DOHH2 (cell line): Measurements from ENCODE around the gene LRSAM1.

Experiments
- H3F3A ChIP-seq: fragments of 200-600 bp; sonication (generic), shearing (Covaris generic); 2 replicates; pipeline ENCODE4 v1.6.0; 2016; ENCODE audit warnings: antibody characterized with exemption, mild to moderate bottlenecking; ENCODE audit not compliant: control insufficient read depth, insufficient read depth
- H3K27ac ChIP-seq: fragments of 200-600 bp; sonication (generic); 2 replicates; pipeline ENCODE4 v1.5.1; 2014; ENCODE audit warnings: low read depth, mild to moderate bottlenecking, low read length, moderate library complexity
- H3K27me3 ChIP-seq: fragments of 200-600 bp; sonication (generic); 2 replicates; pipeline ENCODE4 v1.6.1; 2014; ENCODE audit warnings: mild to moderate bottlenecking, low read length, mixed read lengths; ENCODE audit not compliant: control insufficient read depth
- H3K36me3 ChIP-seq: fragments of 200-600 bp; sonication (generic); 2 replicates; pipeline ENCODE4 v1.6.1; 2014; ENCODE audit warnings: mild to moderate bottlenecking, low read length, moderate library complexity, mixed read lengths; ENCODE audit not compliant: control insufficient read depth
- H3K4me1 ChIP-seq: fragments of 200-600 bp; sonication (generic); 2 replicates; pipeline ENCODE4 v1.6.1; 2014; ENCODE audit warnings: mild to moderate bottlenecking, low read length, mixed read lengths; ENCODE audit not compliant: control insufficient read depth
- H3K4me2 ChIP-seq: fragments of 200-600 bp; sonication (generic); 2 replicates; pipeline ENCODE4 v1.6.0; 2014; ENCODE audit warnings: mild to moderate bottlenecking, low read length, moderate library complexity
- H3K4me3 ChIP-seq: fragments of 200-600 bp; sonication (generic); 2 replicates; pipeline ENCODE4 v1.5.1; 2014; ENCODE audit warnings: mild to moderate bottlenecking, low read length, mixed read lengths
- H3K79me2 ChIP-seq: fragments of 200-600 bp; sonication (generic); 2 replicates; pipeline ENCODE4 v1.6.1; 2014; ENCODE audit warnings: mild to moderate bottlenecking, low read length, mixed read lengths; ENCODE audit not compliant: control insufficient read depth
- H3K9me2 ChIP-seq: fragments of 200-600 bp; sonication (generic); replicated peaks from 2 replicates; pipeline ENCODE4 v1.6.1; 2014; ENCODE audit warnings: mild to moderate bottlenecking, low read length, mixed read lengths; ENCODE audit not compliant: control insufficient read depth
- H3K9me3 ChIP-seq: fragments of 200-600 bp; sonication (generic); 2 replicates; pipeline ENCODE4 v1.6.1; 2014; ENCODE audit warnings: antibody characterized with exemption, low read length, mixed read lengths; ENCODE audit not compliant: control insufficient read depth, insufficient read depth
- H4K20me1 ChIP-seq: fragments of 200-600 bp; sonication (generic); 2 replicates; pipeline ENCODE4 v1.6.0; 2014; ENCODE audit warnings: low read depth, mild to moderate bottlenecking, antibody characterized with exemption, low read length, moderate library complexity; ENCODE audit not compliant: control insufficient read depth, insufficient read depth
- EZH2phosphoT487 ChIP-seq: fragments of 200-600 bp; sonication (generic); IDR thresholded peaks from 2 replicates; pipeline ENCODE4 v1.6.1; 2017; ENCODE audit warnings: borderline replicate concordance, mild to moderate bottlenecking, antibody characterized with exemption, low read length, moderate library complexity, mixed read lengths
- TF ChIP-seq, protein P1 (sequence below): fragments of 200-600 bp; sonication (generic); IDR thresholded peaks from one replicate; pipeline ENCODE4 v1.5.1; 2014; ENCODE audit warnings: antibody characterized with exemption, mild to moderate bottlenecking, low read depth, low read length; ENCODE audit not compliant: poor library complexity, severe bottlenecking

The LRSAM1 gene

GRCh38 chr9:127518091-127518856 is 67.0 kb downstream of the LRSAM1 start:
- Histone ChIP-seq H3K4me3 (no peak overlapping the region), H3F3A (no peaks in the 10 kb centered on the region), H4K20me1 (no peaks in the 10 kb centered on the region), H3K27ac (no peak overlapping the region), H3K4me1 (peaks cover 5% of the 10 kb centered on the region; the same call in 1 of the 2 replicates), H3K79me2 (no peaks in the 10 kb centered on the region), H3K4me2 (no peak overlapping the region), H3K36me3 (no peaks in the 10 kb centered on the region), H3K9me3 (peaks cover 14% of the 10 kb centered on the region), H3K27me3 (no peaks in the 10 kb centered on the region), H3K9me2 (no peaks in the 10 kb centered on the region)
- TF ChIP-seq, protein P1, sequence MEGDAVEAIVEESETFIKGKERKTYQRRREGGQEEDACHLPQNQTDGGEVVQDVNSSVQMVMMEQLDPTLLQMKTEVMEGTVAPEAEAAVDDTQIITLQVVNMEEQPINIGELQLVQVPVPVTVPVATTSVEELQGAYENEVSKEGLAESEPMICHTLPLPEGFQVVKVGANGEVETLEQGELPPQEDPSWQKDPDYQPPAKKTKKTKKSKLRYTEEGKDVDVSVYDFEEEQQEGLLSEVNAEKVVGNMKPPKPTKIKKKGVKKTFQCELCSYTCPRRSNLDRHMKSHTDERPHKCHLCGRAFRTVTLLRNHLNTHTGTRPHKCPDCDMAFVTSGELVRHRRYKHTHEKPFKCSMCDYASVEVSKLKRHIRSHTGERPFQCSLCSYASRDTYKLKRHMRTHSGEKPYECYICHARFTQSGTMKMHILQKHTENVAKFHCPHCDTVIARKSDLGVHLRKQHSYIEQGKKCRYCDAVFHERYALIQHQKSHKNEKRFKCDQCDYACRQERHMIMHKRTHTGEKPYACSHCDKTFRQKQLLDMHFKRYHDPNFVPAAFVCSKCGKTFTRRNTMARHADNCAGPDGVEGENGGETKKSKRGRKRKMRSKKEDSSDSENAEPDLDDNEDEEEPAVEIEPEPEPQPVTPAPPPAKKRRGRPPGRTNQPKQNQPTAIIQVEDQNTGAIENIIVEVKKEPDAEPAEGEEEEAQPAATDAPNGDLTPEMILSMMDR: no peak
- no peak for TF ChIP-seq EZH2phosphoT487

DNA sequence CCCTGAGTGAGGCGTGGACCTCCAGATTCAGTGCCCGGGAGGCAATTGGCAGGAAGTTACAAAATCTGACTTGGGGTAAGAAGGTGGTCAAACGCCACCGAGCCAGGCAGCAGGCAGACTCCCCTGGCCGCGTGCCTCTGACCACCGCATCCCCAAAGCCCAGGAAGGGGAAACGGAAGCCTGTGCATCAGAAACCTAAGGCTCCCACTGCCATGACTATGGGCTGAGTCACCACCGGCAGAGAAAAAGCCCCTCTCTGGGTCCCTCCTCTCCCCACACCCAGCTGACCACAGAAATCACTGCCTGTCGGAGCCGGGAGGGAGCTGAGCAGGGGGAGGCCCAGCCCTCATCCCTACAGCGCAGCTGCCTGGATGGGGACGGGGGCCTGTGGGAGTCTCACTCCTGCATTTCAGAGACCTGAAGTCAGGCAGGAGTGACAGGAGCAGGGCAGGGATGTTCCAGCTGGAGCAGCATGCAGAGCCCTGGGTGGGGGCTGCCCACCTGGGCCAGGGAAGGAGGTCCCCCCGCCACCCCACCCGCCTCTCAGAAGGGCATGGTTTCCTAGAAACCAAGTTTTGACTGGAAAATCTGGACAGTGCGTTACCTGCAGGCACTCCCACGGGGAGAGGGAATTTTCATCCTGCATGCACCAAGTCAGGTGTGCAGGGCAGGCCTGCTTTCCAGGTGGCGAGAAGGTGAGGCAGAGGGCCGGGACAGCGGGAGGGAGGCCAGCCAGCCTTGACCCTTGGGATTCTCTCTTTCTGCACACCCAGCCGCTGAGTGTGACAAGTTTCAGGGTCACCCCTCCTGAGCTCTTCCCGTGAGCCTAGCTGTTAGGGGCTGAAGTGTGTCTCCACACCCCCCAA is 68.2 kb downstream of the LRSAM1 start:
- no peak overlapping the region for H3K4me2 ChIP-seq
- H3K27me3 ChIP-seq: no peaks in the 10 kb centered on the region
- peaks cover 26% of the 10 kb centered on the region for H3K9me3 ChIP-seq
- no peak overlapping the region for H3K27ac ChIP-seq
- no peaks in the 10 kb centered on the region for H4K20me1 ChIP-seq
- peaks cover 5% of the 10 kb centered on the region; the same call in 1 of the 2 replicates for H3K4me1 ChIP-seq
- H3K4me3 ChIP-seq: no peak overlapping the region
- H3K79me2 ChIP-seq: no peaks in the 10 kb centered on the region
- H3K36me3 ChIP-seq: no peaks in the 10 kb centered on the region
- TF ChIP-seq, protein P1: no peak
- no peak for TF ChIP-seq EZH2phosphoT487
- H3K9me2 ChIP-seq: no peaks in the 10 kb centered on the region
- no peaks in the 10 kb centered on the region for H3F3A ChIP-seq

- no peak overlapping the region for H3K4me3 ChIP-seq
- no peaks in the 10 kb centered on the region for H3K9me2 ChIP-seq
- no peaks in the 10 kb centered on the region for H4K20me1 ChIP-seq
- H3K27ac ChIP-seq: no peak overlapping the region
- H3K36me3 ChIP-seq: no peaks in the 10 kb centered on the region
- H3K27me3 ChIP-seq: no peaks in the 10 kb centered on the region
- no peaks in the 10 kb centered on the region for H3K79me2 ChIP-seq
- H3K9me3 ChIP-seq: peaks cover 41% of the 10 kb centered on the region
- TF ChIP-seq, protein P1: no peak
- TF ChIP-seq EZH2phosphoT487: no peak
- peaks cover 5% of the 10 kb centered on the region; the same call in 1 of the 2 replicates for H3K4me1 ChIP-seq
- no peak overlapping the region for H3K4me2 ChIP-seq
- no peaks in the 10 kb centered on the region for H3F3A ChIP-seq
These were observed 69.9 kb downstream of the LRSAM1 start for GRCh38 chr9:127520941-127521918.
